ENCODE data around the gene NINL.

NINL gene

GRCh38 chr20:25500880-25501351, 84.4 kb downstream of the NINL start:
- no peak for DNase-seq (ENCODE audit: low read depth, low spot score)

- no peak for DNase-seq (ENCODE audit: low read depth, low spot score)
These were observed 85.4 kb downstream of the NINL start for GRCh38 chr20:25499855-25500434.

- DNase-seq (ENCODE audit: low read depth, low spot score), result no peak
These were observed 86.3 kb downstream of the NINL start for GRCh38 chr20:25499031-25499430.

- no peak for DNase-seq (ENCODE audit: low read depth, low spot score)
These were observed 87.1 kb downstream of the NINL start for GRCh38 chr20:25498280-25498606.

- no peak for DNase-seq (ENCODE audit: low read depth, low spot score)
These were observed 87.6 kb downstream of the NINL start for GRCh38 chr20:25497586-25498279.

- DNase-seq (ENCODE audit: low read depth, low spot score), result no peak
These were observed 88.3 kb downstream of the NINL start for GRCh38 chr20:25496968-25497401.

- no peak for DNase-seq (ENCODE audit: low read depth, low spot score)
These were observed 89.0 kb downstream of the NINL start for GRCh38 chr20:25496165-25496967.

- DNase-seq (ENCODE audit: low read depth, low spot score), result no peak
These were observed 90.0 kb downstream of the NINL start for GRCh38 chr20:25495189-25495824.

- no peak for DNase-seq (ENCODE audit: low read depth, low spot score)
These were observed 90.7 kb downstream of the NINL start for GRCh38 chr20:25494506-25495188.

- DNase-seq (ENCODE audit: low read depth, low spot score), result no peak
These were observed 91.4 kb downstream of the NINL start for GRCh38 chr20:25493748-25494505.

GRCh38 chr20:25493137-25493536, 92.2 kb downstream of the NINL start:
- no peak for DNase-seq (ENCODE audit: low read depth, low spot score)

- no peak for DNase-seq (ENCODE audit: low read depth, low spot score)
These were observed 93.8 kb downstream of the NINL start for GRCh38 chr20:25491446-25492038.

GRCh38 chr20:25490656-25491445, 94.5 kb downstream of the NINL start:
- no peak for DNase-seq (ENCODE audit: low read depth, low spot score)

- DNase-seq (ENCODE audit: low read depth, low spot score), result no peak
These were observed 96.0 kb downstream of the NINL start for GRCh38 chr20:25489221-25489871.

- DNase-seq (ENCODE audit: low read depth, low spot score), result no peak
These were observed 97.4 kb downstream of the NINL start for GRCh38 chr20:25487975-25488374.

GRCh38 chr20:25487306-25487705, 98.0 kb downstream of the NINL start:
- no peak for DNase-seq (ENCODE audit: low read depth, low spot score)

- no peak for DNase-seq (ENCODE audit: low read depth, low spot score)
These were observed 99.0 kb downstream of the NINL start for GRCh38 chr20:25486377-25486776.

GRCh38 chr20:25485872-25486271, 99.5 kb downstream of the NINL start:
- DNase-seq (ENCODE audit: low read depth, low spot score), result no peak

GRCh38 chr20:25484911-25485511, 100.3 kb downstream of the NINL start:
- no peak for DNase-seq (ENCODE audit: low read depth, low spot score)

Measured in brain pericyte (primary cell).